ENCODE data around the gene COPB2. TPM values are rescaled to one million over a fixed set of nuclear protein-coding genes. Genes with fewer than 3 reads are reported as not detected.

Gene COPB2
- total and polyA plus RNA-seq, 10 of the 15 experiments (the other 5 are each of a cell fraction or from before 2014, with no cell fraction given): 51.3 to 143 (median 116) TPM

- TF ChIP-seq RAD51 (IDR thresholded peaks at IDR 0.05) (no peak), SRF (IDR thresholded peaks at IDR 0.05; ENCODE audit: low read depth in 2 of 2, low read length in 2 of 2) (no peak), REST (IDR thresholded peaks at IDR 0.05; ENCODE audit: low read depth, low read length) (no peak), ZBTB40 (IDR thresholded peaks at IDR 0.05; ENCODE audit: borderline replicate concordance) (no peak), MTA3 (IDR thresholded peaks at IDR 0.05; ENCODE audit: borderline replicate concordance, low read length) (no peak), MAX (IDR thresholded peaks at IDR 0.05; ENCODE audit: low read depth, low read length) (no peak)
- DNase-seq (ENCODE audit: low read depth, low spot score) (no peak), FAIRE-seq (no peak), ATAC-seq (no peak)
- no TSS peak for BruUV-seq (replicated peaks)
- Histone ChIP-seq H3K9ac (ENCODE audit: control insufficient read depth, insufficient read depth, low read length) (no peak overlapping the region), H2AFZ (ENCODE audit: control insufficient read depth, low read depth, low read length) (no peak overlapping the region), H4K20me1 (ENCODE audit: control insufficient read depth, insufficient read depth) (no peaks in the 10 kb centered on the region), H3K9me3 (replicated peaks; ENCODE audit: control insufficient read depth, insufficient read depth, low read length) (no peaks in the 10 kb centered on the region), H3K4me2 (ENCODE audit: control insufficient read depth, insufficient read depth) (no peak overlapping the region), H3K36me3 (ENCODE audit: control insufficient read depth in 2 of 2, insufficient read depth in 2 of 2, low read length in 1 of 2) (no peaks in the 10 kb centered on the region), H3K79me2 (ENCODE audit: control insufficient read depth, insufficient read depth, low read length) (no peaks in the 10 kb centered on the region), H3K4me1 (ENCODE audit: control insufficient read depth, insufficient read depth, low read length) (no peaks in the 10 kb centered on the region; the same call in 1 of the 2 replicates), H3K4me3 (no peak overlapping the region), H3K27ac (ENCODE audit: control insufficient read depth, insufficient read depth) (no peak overlapping the region), H3K27me3 (replicated peaks in 1 of 2; ENCODE audit: control insufficient read depth in 2 of 2, insufficient read depth in 2 of 2, low read length in 1 of 2) (peaks cover 0 to under 1% of the 10 kb centered on the region in 2 experiments; a peak in 2 of 4 replicates)
- intact Hi-C loops (cut with micrococcal nuclease; ENCODE audit: unreplicated experiment) (no loop called here), in situ Hi-C loops (cut with MboI) (loop anchor here (5.0 kb wide), 1 partner anchor 395 kb away; no protein-coding TSS in a partner anchor)
- RAD21 ChIA-PET (ENCODE audit: unreplicated experiment): no interaction called here
- CTCF ChIA-PET: interaction anchor here (0.8 to 5.5 kb wide), 2 partner anchors 21 to 220 kb away, joined by 4 to 51 read pairs; no protein-coding TSS in a partner anchor
- 35% methylated on average over 2 of the region's 2 CpGs for WGBS (ENCODE audit: insufficient coverage, insufficient replicate concordance, low lambda C conversion rate, missing lambda C conversion rate)
- POLR2A ChIA-PET: no interaction called here
- SMC1A ChIA-PET (ENCODE audit: uncharacterized antibody, unreplicated experiment): no interaction called here
Measured at GRCh38 chr3:139332092-139332491, 57.4 kb downstream of the COPB2 start.
